ENCODE measurements around the gene DPP9.
"Not testable (repeated sequence)": the region's sequence is repeated elsewhere in the genome, so short reads cannot be mapped to it uniquely, and the experiment has no call there.

Gene DPP9

DNA sequence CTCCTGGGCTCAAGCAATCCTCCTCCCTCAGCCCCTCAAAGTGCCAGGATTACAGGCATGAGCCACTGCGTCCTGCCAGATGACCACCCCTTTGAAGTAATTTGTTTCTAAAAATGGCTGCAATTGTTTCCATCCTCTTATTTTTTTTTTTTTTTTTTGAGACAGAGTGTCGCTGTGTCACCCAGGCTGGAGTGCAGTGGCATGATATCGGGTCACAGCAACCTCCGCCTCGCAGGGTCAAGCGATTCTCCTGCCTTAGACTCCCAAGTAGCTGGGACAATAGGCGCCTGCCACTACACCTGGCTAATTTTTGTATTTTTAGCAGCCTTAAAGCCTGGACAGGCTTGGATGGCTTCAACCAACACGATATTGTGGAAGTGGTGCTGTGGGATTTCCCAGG is 22.3 kb upstream of the DPP9 start:
- Histone ChIP-seq H3K4me2 (ENCODE audit: low read depth, low read length, poor library complexity, severe bottlenecking) (no peak overlapping the region), H3K9me2 (replicated peaks; ENCODE audit: low read depth, low read length) (no peaks in the 10 kb centered on the region), H3K9me3 (ENCODE audit: insufficient read depth, low read depth, low read length) (no peaks in the 10 kb centered on the region), H3K4me1 (ENCODE audit: insufficient read depth, low read length, poor library complexity, severe bottlenecking) (peaks cover 3% of the 10 kb centered on the region), H3K27me3 (ENCODE audit: insufficient read depth, low read length, poor library complexity, severe bottlenecking) (no peaks in the 10 kb centered on the region), H3K79me2 (ENCODE audit: insufficient read depth, low read length) (no peaks in the 10 kb centered on the region), H3F3A (ENCODE audit: low read depth) (no peaks in the 10 kb centered on the region), H2AFZ (ENCODE audit: low read length) (no peak overlapping the region), H3K36me3 (ENCODE audit: insufficient read depth, low read length) (no peaks in the 10 kb centered on the region), H4K20me1 (ENCODE audit: insufficient read depth, low read length, poor library complexity, severe bottlenecking) (no peaks in the 10 kb centered on the region), H3K4me3 (ENCODE audit: low read length, poor library complexity, severe bottlenecking) (no peak overlapping the region), H3K9ac (ENCODE audit: low read depth, low read length, poor library complexity, severe bottlenecking) (no peak overlapping the region)
- no peak for TF ChIP-seq EZH2phosphoT487 (IDR thresholded peaks at IDR 0.05; ENCODE audit: borderline replicate concordance)
- TF ChIP-seq, protein P1, sequence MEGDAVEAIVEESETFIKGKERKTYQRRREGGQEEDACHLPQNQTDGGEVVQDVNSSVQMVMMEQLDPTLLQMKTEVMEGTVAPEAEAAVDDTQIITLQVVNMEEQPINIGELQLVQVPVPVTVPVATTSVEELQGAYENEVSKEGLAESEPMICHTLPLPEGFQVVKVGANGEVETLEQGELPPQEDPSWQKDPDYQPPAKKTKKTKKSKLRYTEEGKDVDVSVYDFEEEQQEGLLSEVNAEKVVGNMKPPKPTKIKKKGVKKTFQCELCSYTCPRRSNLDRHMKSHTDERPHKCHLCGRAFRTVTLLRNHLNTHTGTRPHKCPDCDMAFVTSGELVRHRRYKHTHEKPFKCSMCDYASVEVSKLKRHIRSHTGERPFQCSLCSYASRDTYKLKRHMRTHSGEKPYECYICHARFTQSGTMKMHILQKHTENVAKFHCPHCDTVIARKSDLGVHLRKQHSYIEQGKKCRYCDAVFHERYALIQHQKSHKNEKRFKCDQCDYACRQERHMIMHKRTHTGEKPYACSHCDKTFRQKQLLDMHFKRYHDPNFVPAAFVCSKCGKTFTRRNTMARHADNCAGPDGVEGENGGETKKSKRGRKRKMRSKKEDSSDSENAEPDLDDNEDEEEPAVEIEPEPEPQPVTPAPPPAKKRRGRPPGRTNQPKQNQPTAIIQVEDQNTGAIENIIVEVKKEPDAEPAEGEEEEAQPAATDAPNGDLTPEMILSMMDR (conservative IDR thresholded peaks at IDR 0.05; ENCODE audit: low read length): no peak

DNA sequence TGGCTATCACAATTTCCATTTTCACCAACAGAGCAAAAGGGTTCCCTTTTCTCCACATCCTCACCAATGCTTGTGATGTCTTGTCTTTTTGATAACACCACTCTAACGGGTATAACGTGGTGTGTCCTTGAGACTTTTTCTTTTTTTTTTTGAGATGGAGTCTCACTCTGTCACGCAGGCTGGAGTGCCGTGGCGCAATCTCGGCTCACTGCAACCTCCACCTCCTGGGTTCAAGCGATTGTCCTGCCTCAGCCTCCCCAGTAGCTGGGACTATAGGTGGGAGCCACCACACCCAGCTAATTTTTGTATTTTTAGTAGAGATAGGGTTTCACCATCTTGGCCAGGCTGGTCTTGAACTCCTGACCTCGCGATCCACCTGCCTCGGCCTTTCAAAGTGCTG is 21.5 kb upstream of the DPP9 start:
- not testable (repeated sequence) for H3K4me2 ChIP-seq (ENCODE audit: low read depth, low read length, poor library complexity, severe bottlenecking); H3K36me3 ChIP-seq (ENCODE audit: insufficient read depth, low read length); H3F3A ChIP-seq (ENCODE audit: low read depth); H3K4me1 ChIP-seq (ENCODE audit: insufficient read depth, low read length, poor library complexity, severe bottlenecking); H3K79me2 ChIP-seq (ENCODE audit: insufficient read depth, low read length); H3K9ac ChIP-seq (ENCODE audit: low read depth, low read length, poor library complexity, severe bottlenecking); H3K4me3 ChIP-seq (ENCODE audit: low read length, poor library complexity, severe bottlenecking); H4K20me1 ChIP-seq (ENCODE audit: insufficient read depth, low read length, poor library complexity, severe bottlenecking); H2AFZ ChIP-seq (ENCODE audit: low read length); H3K9me2 ChIP-seq (replicated peaks; ENCODE audit: low read depth, low read length); H3K9me3 ChIP-seq (ENCODE audit: insufficient read depth, low read depth, low read length); H3K27me3 ChIP-seq (ENCODE audit: insufficient read depth, low read length, poor library complexity, severe bottlenecking)

DNA sequence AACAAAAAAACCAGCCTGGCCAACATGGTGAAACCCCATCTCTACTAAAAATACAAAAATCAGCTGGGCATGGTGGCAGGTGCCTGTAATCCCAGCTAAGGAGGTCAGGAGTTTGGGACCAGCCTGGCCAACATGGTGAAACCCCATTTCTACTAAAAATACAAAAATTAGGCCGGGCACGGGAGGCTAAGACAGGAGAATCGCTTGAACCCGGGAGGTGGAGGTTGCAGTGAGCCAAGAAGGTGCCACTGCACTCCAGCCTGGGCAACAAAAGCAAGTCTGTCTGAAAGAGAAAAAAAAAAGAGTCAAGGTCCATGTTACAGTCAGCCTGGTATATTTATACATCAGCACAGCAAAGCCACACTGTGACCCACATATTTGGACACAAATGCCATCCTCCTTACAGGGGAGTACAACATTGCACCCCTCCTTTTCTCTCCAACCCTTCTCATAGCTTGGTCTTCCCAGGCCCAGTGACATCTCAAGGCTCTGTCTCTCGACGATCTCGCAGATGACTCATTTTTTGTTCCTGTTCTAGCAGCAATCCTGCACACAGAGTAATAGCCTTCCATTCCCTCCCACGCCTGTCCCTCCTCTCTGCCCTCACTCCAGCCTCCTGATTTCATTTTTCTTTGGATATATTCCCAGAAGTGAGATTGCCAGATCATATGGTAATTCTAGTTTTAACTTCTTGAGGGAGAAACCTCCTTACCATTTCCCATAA is 21.0 kb upstream of the DPP9 start:
- Histone ChIP-seq H4K20me1 (ENCODE audit: insufficient read depth, low read length, poor library complexity, severe bottlenecking) (no peaks in the 10 kb centered on the region), H3K79me2 (ENCODE audit: insufficient read depth, low read length) (no peaks in the 10 kb centered on the region), H3K4me3 (ENCODE audit: low read length, poor library complexity, severe bottlenecking) (no peak overlapping the region), H3K9ac (ENCODE audit: low read depth, low read length, poor library complexity, severe bottlenecking) (no peak overlapping the region), H3K4me2 (ENCODE audit: low read depth, low read length, poor library complexity, severe bottlenecking) (no peak overlapping the region), H3F3A (ENCODE audit: low read depth) (no peaks in the 10 kb centered on the region), H2AFZ (ENCODE audit: low read length) (no peak overlapping the region; the same call in 1 of the 2 replicates), H3K27me3 (ENCODE audit: insufficient read depth, low read length, poor library complexity, severe bottlenecking) (no peaks in the 10 kb centered on the region), H3K9me2 (replicated peaks; ENCODE audit: low read depth, low read length) (no peaks in the 10 kb centered on the region), H3K9me3 (ENCODE audit: insufficient read depth, low read depth, low read length) (no peaks in the 10 kb centered on the region), H3K4me1 (ENCODE audit: insufficient read depth, low read length, poor library complexity, severe bottlenecking) (peaks cover 3% of the 10 kb centered on the region), H3K36me3 (ENCODE audit: insufficient read depth, low read length) (no peaks in the 10 kb centered on the region)
- no peak for TF ChIP-seq EZH2phosphoT487 (IDR thresholded peaks at IDR 0.05; ENCODE audit: borderline replicate concordance)
- TF ChIP-seq, protein P1 (conservative IDR thresholded peaks at IDR 0.05; ENCODE audit: low read length): no peak
